Liver (tissue), 9 donors: ENCODE results near the gene ERC1. TPM values are rescaled to one million over a fixed set of nuclear protein-coding genes. Genes with fewer than 3 reads are reported as not detected.

Experiments
- DNase-seq: peaks from one replicate; pipeline ENCODE4 v3.0.0-alpha.2; 2017; ENCODE audit warnings: low spot score
- H3K27ac ChIP-seq, 2 donors: one replicate each; pipeline ENCODE4 v1.7.0; 2013; ENCODE audit warnings: inconsistent platforms in 2 of 2, low read length in 2 of 2, control low read depth in 1 of 2, low read depth in 1 of 2, mild to moderate bottlenecking in 1 of 2
- H3K27me3 ChIP-seq, 4 donors: one replicate each; pipeline versions ENCODE4 v1.6.1 to v1.7.0; 2013; ENCODE audit warnings: low read length in 3 of 4, inconsistent platforms in 1 of 4, mild to moderate bottlenecking in 1 of 4, moderate library complexity in 1 of 4; ENCODE audit not compliant: control insufficient read depth in 4 of 4, insufficient read depth in 4 of 4
- H3K36me3 ChIP-seq, 4 donors: one replicate each; pipeline versions ENCODE4 v1.6.1 to v1.7.0; 2013; ENCODE audit warnings: low read length in 3 of 4, mild to moderate bottlenecking in 3 of 4, low read depth in 1 of 4, moderate library complexity in 1 of 4; ENCODE audit not compliant: control insufficient read depth in 4 of 4, insufficient read depth in 3 of 4
- H3K4me1 ChIP-seq, 4 donors: one replicate each; pipeline versions ENCODE4 v1.6.1 to v1.7.0; 2013; ENCODE audit warnings: low read length in 3 of 4, mild to moderate bottlenecking in 3 of 4, moderate library complexity in 1 of 4; ENCODE audit not compliant: control insufficient read depth in 4 of 4, insufficient read depth in 4 of 4
- H3K4me3 ChIP-seq, 3 donors: one replicate each; pipeline versions ENCODE4 v1.6.1 to v1.7.0; 2013; ENCODE audit warnings: low read length in 3 of 3, control low read depth in 1 of 3, low read depth in 1 of 3, mild to moderate bottlenecking in 1 of 3
- H3K9ac ChIP-seq, 2 donors: one replicate each; pipeline ENCODE4 v1.7.0; 2013; ENCODE audit warnings: low read length in 2 of 2, mild to moderate bottlenecking in 2 of 2, moderate library complexity in 2 of 2, control low read depth in 1 of 2, low read depth in 1 of 2
- H3K9me3 ChIP-seq, 4 donors: one replicate each; pipeline versions ENCODE4 v1.6.1 to v1.7.0; 2013; ENCODE audit warnings: low read length in 3 of 4; ENCODE audit not compliant: control insufficient read depth in 4 of 4
- EGR1 ChIP-seq, 2 donors: IDR thresholded peaks; 2 replicates each; pipeline ENCODE4 v1.6.1; 2016 to 2018; ENCODE audit warnings: antibody characterized with exemption in 2 of 2, low read depth in 2 of 2
- FOXA1 ChIP-seq: IDR thresholded peaks from 2 replicates; pipeline ENCODE4 v1.6.1; 2016; ENCODE audit warnings: antibody characterized with exemption
- GABPA ChIP-seq, 2 donors: IDR thresholded peaks in 1 of 2; conservative IDR thresholded peaks in 1 of 2; 2 replicates each; pipeline ENCODE4 v1.6.1; 2016; ENCODE audit warnings: antibody characterized with exemption in 2 of 2, mild to moderate bottlenecking in 1 of 2, moderate library complexity in 1 of 2
- HNF4A ChIP-seq, 2 donors: conservative IDR thresholded peaks; 2 replicates each; pipeline ENCODE4 v1.6.1; 2016; ENCODE audit warnings: antibody characterized with exemption in 2 of 2, mild to moderate bottlenecking in 2 of 2
- HNF4G ChIP-seq: IDR thresholded peaks from 2 replicates; pipeline ENCODE4 v1.6.1; 2016; ENCODE audit warnings: antibody characterized with exemption
- JUND ChIP-seq, 2 donors: IDR thresholded peaks; 2 replicates each; pipeline ENCODE4 v1.6.1; 2016; ENCODE audit warnings: antibody characterized with exemption in 2 of 2
- NR2F2 ChIP-seq: IDR thresholded peaks from 2 replicates; pipeline ENCODE4 v1.6.1; 2016; ENCODE audit warnings: antibody characterized with exemption
- RAD21 ChIP-seq, 2 donors: IDR thresholded peaks; 2 replicates each; pipeline ENCODE4 v1.6.1; 2016; ENCODE audit warnings: antibody characterized with exemption in 2 of 2, mild to moderate bottlenecking in 2 of 2
- REST ChIP-seq: IDR thresholded peaks from 2 replicates; pipeline ENCODE4 v1.6.1; 2016; ENCODE audit warnings: antibody characterized with exemption, mild to moderate bottlenecking
- RXRA ChIP-seq, 2 donors: IDR thresholded peaks; 2 replicates each; pipeline ENCODE4 v1.6.1; 2017 to 2018; ENCODE audit warnings: antibody characterized with exemption in 2 of 2, mild to moderate bottlenecking in 1 of 2
- SP1 ChIP-seq: IDR thresholded peaks from 2 replicates; pipeline ENCODE4 v1.6.1; 2018; ENCODE audit warnings: antibody characterized with exemption, mild to moderate bottlenecking
- TAF1 ChIP-seq: conservative IDR thresholded peaks from 2 replicates; pipeline ENCODE4 v1.6.1; 2016; ENCODE audit warnings: antibody characterized with exemption, mild to moderate bottlenecking
- YY1 ChIP-seq: IDR thresholded peaks from 2 replicates; pipeline ENCODE4 v1.6.1; 2016; ENCODE audit warnings: antibody characterized with exemption, mild to moderate bottlenecking
- ZBTB33 ChIP-seq: IDR thresholded peaks from 2 replicates; pipeline ENCODE4 v1.6.1; 2016; ENCODE audit warnings: antibody characterized with exemption
- WGBS: extraction: QIAGEN DNeasy Blood & Tissue Kit; methylation state at CpG from one replicate; pipeline ENCODE4 v1.1.7; 2013; 5-methylcytosine and 5-hydroxymethylcytosine counted together
- polyA plus RNA-seq, 2 donors: library from polyadenylated mRNA; stranded (reverse) in 1 of 2; unstranded in 1 of 2; fragments of 200-250 nt in 1 of 2; fragments of >200 nt in 1 of 2; fragmentation: Nextera tagmentation in 1 of 2; extraction: Ambion mirVana in 1 of 2; gene quantifications; one replicate each; pipeline versions ENCODE4 v1.2.1 to v1.2.3, GENCODE V29; 2013 to 2015
- total RNA-seq, 2 donors: library from RNA; depleted of rRNA; stranded (reverse); fragments of >200 nt; gene quantifications; one replicate each; pipeline ENCODE4 v1.2.3, GENCODE V29; 2014
- TF ChIP-seq, protein P1 (sequence below): IDR thresholded peaks from 2 replicates; pipeline ENCODE4 v1.6.1; 2016; ENCODE audit warnings: antibody characterized with exemption
- TF ChIP-seq, protein P2 (sequence below): IDR thresholded peaks from 2 replicates; pipeline ENCODE4 v1.6.1; 2016; ENCODE audit warnings: antibody characterized with exemption
- TF ChIP-seq, protein P3 (sequence below): fragments of 150-350 bp; IDR thresholded peaks from 2 replicates; pipeline ENCODE4 v1.5.1; 2017; ENCODE audit warnings: improper control_type of control experiment, low read depth, low read length; ENCODE audit not compliant: missing input control
- donor health status: healthy.
- donor health status: healthy.
- donor health status: healthy.
- donor health status: healthy.
- donor health status: healthy.

The ERC1 gene
- total and polyA plus RNA-seq, 4 donors = 6.2 to 50.2 (median 10.3) TPM

- no peaks in the 10 kb centered on the region for H3K9me3 ChIP-seq
- peaks cover 0 to 1% (median 0%) of the 10 kb centered on the region in 4 donors for H3K36me3 ChIP-seq
- no peaks in the 10 kb centered on the region for H3K27me3 ChIP-seq
- H3K4me1 ChIP-seq = no peaks in the 10 kb centered on the region
- H3K9ac ChIP-seq = no peak overlapping the region
- H3K27ac ChIP-seq = no peak overlapping the region
- no peak for TF ChIP-seq RAD21 (IDR thresholded peaks at IDR 0.05)
- TF ChIP-seq YY1 = no peak
- no peak for TF ChIP-seq JUND (IDR thresholded peaks at IDR 0.05)
- no peak for TF ChIP-seq FOXA1
- no peak for TF ChIP-seq RXRA (IDR thresholded peaks at IDR 0.05)
- TF ChIP-seq NR2F2 = no peak
- no peak for TF ChIP-seq ZBTB33
- no peak for TF ChIP-seq HNF4A (conservative IDR thresholded peaks at IDR 0.05)
- TF ChIP-seq, protein P1, sequence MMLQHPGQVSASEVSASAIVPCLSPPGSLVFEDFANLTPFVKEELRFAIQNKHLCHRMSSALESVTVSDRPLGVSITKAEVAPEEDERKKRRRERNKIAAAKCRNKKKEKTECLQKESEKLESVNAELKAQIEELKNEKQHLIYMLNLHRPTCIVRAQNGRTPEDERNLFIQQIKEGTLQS = no peak
- TF ChIP-seq GABPA (IDR thresholded peaks at IDR 0.05 in 1 of 2, conservative IDR thresholded peaks at IDR 0.05 in 1 of 2) = no peak
- no peak for TF ChIP-seq SP1
- WGBS = 91% methylated on average over 3 of the region's 3 CpGs
- no peak for DNase-seq
- H3K4me3 ChIP-seq = no peak overlapping the region
Measured at GRCh38 chr12:1226951-1227350, 235.9 kb downstream of the ERC1 start.

GRCh38 chr12:1234073-1234472, 243.1 kb downstream of the ERC1 start:
- H3K4me3 ChIP-seq = no peak overlapping the region
- H3K4me1 ChIP-seq = no peaks in the 10 kb centered on the region
- H3K27ac ChIP-seq = no peak overlapping the region
- H3K9me3 ChIP-seq = no peaks in the 10 kb centered on the region
- no peaks in the 10 kb centered on the region for H3K27me3 ChIP-seq
- no peak overlapping the region for H3K9ac ChIP-seq
- peaks cover 5 to 10% (median 5%) of the 10 kb centered on the region in 4 donors for H3K36me3 ChIP-seq
- 49% methylated on average over 2 of the region's 2 CpGs for WGBS
- DNase-seq = no peak
- TF ChIP-seq NR2F2 (no peak), ZBTB33 (no peak), EGR1 (IDR thresholded peaks at IDR 0.05; ENCODE audit: low read depth in 2 of 2) (no peak), HNF4G (no peak), REST (no peak), GABPA (IDR thresholded peaks at IDR 0.05 in 1 of 2, conservative IDR thresholded peaks at IDR 0.05 in 1 of 2) (no peak), JUND (IDR thresholded peaks at IDR 0.05) (no peak), SP1 (no peak), RXRA (IDR thresholded peaks at IDR 0.05) (no peak), FOXA1 (no peak), TAF1 (no peak), YY1 (no peak), RAD21 (IDR thresholded peaks at IDR 0.05) (no peak)
- TF ChIP-seq, protein P2, sequence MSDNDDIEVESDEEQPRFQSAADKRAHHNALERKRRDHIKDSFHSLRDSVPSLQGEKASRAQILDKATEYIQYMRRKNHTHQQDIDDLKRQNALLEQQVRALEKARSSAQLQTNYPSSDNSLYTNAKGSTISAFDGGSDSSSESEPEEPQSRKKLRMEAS = no peak
- TF ChIP-seq, protein P1 = no peak
- TF ChIP-seq, protein P3, sequence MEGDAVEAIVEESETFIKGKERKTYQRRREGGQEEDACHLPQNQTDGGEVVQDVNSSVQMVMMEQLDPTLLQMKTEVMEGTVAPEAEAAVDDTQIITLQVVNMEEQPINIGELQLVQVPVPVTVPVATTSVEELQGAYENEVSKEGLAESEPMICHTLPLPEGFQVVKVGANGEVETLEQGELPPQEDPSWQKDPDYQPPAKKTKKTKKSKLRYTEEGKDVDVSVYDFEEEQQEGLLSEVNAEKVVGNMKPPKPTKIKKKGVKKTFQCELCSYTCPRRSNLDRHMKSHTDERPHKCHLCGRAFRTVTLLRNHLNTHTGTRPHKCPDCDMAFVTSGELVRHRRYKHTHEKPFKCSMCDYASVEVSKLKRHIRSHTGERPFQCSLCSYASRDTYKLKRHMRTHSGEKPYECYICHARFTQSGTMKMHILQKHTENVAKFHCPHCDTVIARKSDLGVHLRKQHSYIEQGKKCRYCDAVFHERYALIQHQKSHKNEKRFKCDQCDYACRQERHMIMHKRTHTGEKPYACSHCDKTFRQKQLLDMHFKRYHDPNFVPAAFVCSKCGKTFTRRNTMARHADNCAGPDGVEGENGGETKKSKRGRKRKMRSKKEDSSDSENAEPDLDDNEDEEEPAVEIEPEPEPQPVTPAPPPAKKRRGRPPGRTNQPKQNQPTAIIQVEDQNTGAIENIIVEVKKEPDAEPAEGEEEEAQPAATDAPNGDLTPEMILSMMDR = no peak
